ENCODE measurements around the gene ZNF385B.

ZNF385B gene

DNA sequence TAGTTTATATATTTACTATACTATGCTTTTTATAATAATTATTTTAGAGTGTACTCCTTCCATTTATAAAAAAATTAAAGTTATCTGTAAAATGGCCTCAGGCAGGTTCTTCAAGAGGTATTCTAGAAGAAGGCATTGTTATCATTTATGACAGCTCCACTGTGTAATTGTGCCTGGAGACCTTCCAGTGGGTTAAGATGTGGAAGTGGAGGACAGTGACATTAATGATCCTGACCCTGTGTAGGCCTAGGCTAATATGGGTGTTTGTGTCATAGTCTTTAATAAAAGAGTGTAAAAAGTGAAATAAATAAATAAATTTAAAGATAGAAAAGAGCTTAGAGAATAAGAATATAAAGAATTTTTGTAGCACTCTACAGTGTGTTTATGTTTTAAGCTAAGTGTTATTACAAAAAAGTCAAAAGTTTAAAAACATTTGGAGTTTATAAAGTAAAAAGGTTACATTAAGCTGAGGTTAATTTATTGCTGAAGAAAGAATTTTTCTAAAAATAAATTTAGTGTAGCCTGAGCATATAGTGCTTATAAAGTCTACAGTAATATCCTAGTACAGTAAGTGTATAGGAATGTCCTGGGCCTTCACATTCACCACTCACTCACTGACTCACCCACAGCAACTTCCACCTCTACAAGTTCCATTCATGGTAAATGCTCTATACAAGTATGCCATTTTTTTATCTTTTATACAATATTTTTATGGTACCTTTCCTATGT lies 406.8 kb downstream of the ZNF385B start:
- DNase-seq (ENCODE audit: low read depth): peak; percentile 72
- no peak for TF ChIP-seq CTCF (IDR thresholded peaks at IDR 0.05; ENCODE audit: low read depth, low read length, missing control alignments)
- in situ Hi-C loops (cut with HindIII; ENCODE audit: low sequenced_read_pairs): no loop called here

DNA sequence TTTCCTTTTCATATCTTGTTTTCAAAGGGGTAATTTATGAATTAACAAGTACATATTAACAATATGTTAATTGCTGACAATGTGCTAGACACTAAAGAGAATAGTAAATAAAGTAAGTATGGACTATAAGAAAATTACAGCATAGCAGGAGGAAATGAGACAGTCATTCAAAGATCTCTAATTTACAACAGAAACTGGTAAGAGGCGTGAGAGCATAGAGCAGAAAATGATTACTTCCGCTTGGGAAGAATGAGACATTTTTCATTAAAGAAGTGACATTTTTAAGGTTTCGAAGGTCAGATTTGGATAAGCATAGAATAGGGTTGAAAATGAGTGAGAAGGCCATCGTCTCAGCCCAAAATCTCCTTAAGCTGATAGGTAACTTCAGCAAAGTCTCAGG lies 412.4 kb downstream of the ZNF385B start:
- no peak for TF ChIP-seq CTCF (IDR thresholded peaks at IDR 0.05; ENCODE audit: low read depth, low read length, missing control alignments)
- no peak overlapping the region for H3K4me3 ChIP-seq (ENCODE audit: low read depth, low read length)
- in situ Hi-C loops (cut with HindIII; ENCODE audit: low sequenced_read_pairs): no loop called here
- no peak for DNase-seq (ENCODE audit: low read depth)

More for the DNA sequence above, 406.8 kb downstream of the ZNF385B start:
- no peak overlapping the region for H3K4me3 ChIP-seq (ENCODE audit: low read depth, low read length)

DNA sequence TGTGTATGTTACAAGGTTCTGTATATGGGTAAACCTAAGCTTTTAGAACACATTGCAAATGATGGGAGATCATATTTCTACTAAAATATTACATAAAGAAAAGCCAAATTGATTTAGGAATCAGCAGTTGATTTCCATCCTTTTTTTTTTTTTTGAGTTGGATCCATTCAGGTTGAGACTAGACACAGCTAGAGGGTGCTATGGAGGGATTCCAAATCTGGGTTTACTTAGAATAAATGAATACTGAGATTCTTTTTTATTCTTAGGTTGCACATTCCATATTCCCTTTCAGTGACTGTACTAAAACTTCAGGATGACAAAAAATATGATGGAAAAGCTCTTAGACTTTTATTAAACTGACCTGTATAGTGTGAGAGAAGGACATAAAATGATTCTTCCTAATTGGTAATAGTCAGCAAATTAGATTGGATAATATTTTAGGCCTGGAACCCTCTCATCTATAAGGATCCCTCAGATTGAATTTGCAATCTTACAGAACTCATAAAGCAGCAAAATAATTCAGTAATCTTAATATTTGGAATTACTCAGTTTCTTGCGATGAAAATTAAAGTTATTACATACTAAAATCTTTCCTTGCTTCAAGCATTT lies 413.5 kb downstream of the ZNF385B start:
- no peak for DNase-seq (ENCODE audit: low read depth)
- in situ Hi-C loops (cut with HindIII; ENCODE audit: low sequenced_read_pairs): no loop called here
- H3K4me3 ChIP-seq (ENCODE audit: low read depth, low read length): no peak overlapping the region
- TF ChIP-seq CTCF (IDR thresholded peaks at IDR 0.05; ENCODE audit: low read depth, low read length, missing control alignments): peak; percentile 9

DNA sequence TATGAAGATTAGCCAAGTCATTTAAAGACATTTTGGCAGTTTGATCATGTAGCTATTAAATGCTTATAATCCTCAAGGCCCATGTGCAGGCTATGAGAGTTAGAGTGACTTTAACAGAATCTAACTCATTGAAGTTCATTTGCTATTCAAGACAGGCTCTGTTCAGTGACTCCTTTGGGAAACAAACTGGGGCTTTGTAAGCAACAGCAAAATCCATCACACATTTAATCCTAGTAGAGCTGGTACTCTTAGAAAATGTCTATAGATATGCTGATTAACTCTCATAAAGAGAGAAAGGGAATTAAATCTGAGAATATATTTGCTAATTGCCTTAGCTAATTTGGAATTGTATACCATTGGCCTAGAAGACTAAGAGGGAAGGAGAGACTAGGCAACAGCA lies 414.0 kb downstream of the ZNF385B start:
- DNase-seq (ENCODE audit: low read depth): no peak
- no peak for TF ChIP-seq CTCF (IDR thresholded peaks at IDR 0.05; ENCODE audit: low read depth, low read length, missing control alignments)
- no peak overlapping the region for H3K4me3 ChIP-seq (ENCODE audit: low read depth, low read length)
- in situ Hi-C loops (cut with HindIII; ENCODE audit: low sequenced_read_pairs): no loop called here

DNA sequence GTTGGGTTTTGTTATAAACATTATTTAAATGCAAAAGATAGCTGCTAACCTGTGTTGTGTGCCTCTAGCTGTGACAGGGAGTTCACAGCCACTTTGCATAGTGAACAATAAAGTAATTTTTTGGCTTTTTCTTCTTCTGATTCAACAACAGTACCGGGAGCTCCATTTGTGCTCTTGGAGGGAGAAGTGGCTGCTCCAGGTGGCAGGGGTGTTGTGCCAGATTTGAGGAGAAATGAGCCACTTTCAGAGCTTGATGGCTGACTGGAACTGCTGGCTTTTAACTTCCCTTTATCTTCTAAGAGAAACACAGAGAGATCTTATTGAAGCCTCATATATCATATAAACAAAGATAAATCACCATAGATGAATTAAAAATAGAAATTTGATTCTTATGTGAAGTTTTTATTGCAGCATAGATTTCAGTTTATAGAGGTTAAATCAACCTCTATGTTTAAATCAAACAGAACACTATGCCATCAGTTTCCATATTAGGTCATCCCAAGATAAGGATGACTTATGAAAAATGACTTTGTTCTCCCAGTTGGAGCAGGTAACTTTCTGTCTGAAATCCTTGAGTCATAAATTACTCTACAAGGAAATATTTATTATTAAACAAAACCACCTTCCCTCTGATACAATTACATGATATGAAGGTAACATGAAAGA lies 414.8 kb downstream of the ZNF385B start:
- DNase-seq (ENCODE audit: low read depth): no peak
- in situ Hi-C loops (cut with HindIII; ENCODE audit: low sequenced_read_pairs): no loop called here
- H3K4me3 ChIP-seq (ENCODE audit: low read depth, low read length): no peak overlapping the region
- no peak for TF ChIP-seq CTCF (IDR thresholded peaks at IDR 0.05; ENCODE audit: low read depth, low read length, missing control alignments)

GRCh38 chr2:179444056-179444455 lies 417.4 kb downstream of the ZNF385B start:
- in situ Hi-C loops (cut with HindIII; ENCODE audit: low sequenced_read_pairs): no loop called here
- DNase-seq (ENCODE audit: low read depth): no peak
- no peak overlapping the region for H3K4me3 ChIP-seq (ENCODE audit: low read depth, low read length)
- TF ChIP-seq CTCF (IDR thresholded peaks at IDR 0.05; ENCODE audit: low read depth, low read length, missing control alignments): no peak

All from astrocyte of the cerebellum (primary cell).